ENCODE measurements around the gene CAMK4. TPM values are rescaled to one million over a fixed set of nuclear protein-coding genes. Genes with fewer than 3 reads are reported as not detected.

Gene CAMK4
- total RNA-seq, 1 donor from 2014 or later = 0.72 TPM

DNA sequence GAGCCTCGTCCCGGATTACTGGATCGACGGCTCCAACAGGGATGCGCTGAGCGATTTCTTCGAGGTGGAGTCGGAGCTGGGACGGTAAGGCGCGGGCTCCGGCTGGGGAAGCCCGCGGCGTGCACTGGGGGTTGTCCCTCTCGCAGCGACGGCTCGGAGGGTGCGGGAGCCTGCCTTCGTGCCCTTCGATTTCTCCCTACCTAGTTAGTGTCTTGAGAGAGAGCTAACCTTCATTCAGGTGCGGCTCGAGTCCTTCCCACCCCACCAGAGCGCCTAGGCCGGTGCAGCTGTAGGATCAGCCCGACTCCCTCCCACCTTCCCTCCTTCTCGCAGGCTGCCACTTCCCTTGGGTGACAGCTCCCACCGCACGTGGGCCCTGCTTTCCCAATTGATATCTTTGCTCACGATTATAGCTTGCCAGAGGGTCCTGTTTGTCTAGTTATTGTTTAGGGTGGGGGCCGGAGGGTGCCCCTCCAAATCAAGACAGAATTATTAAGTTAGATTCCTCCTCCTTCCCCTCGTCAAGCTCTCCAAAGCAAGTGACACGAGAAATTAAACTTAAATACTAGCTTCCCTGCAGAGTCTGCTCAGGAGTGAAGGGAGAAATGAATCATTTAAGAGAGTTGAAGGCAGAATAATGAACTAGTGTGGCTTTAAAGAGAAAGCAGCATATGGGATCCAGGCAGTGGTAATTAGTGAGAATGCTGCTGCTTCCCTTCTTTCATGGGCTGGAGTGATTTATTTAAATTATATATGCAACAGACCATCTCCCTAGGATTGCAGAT is 569 bp downstream of the CAMK4 start:
- peak overlapping the region; percentile 66 for H3K4me3 Mint-ChIP-seq (ENCODE audit: unreplicated experiment)
- H3K27ac Mint-ChIP-seq (ENCODE audit: unreplicated experiment) = no peak overlapping the region
- H3K36me3 Mint-ChIP-seq (ENCODE audit: low read depth) = peaks cover 3% of the 10 kb centered on the region
- H3K9me3 Mint-ChIP-seq (ENCODE audit: low read depth) = peaks cover 1% of the 10 kb centered on the region
- DNase-seq (ENCODE audit: low spot score) = peak; percentile 69
- H3K27me3 Mint-ChIP-seq (ENCODE audit: low read depth) = peaks cover 28% of the 10 kb centered on the region
- TF ChIP-seq, protein P1, sequence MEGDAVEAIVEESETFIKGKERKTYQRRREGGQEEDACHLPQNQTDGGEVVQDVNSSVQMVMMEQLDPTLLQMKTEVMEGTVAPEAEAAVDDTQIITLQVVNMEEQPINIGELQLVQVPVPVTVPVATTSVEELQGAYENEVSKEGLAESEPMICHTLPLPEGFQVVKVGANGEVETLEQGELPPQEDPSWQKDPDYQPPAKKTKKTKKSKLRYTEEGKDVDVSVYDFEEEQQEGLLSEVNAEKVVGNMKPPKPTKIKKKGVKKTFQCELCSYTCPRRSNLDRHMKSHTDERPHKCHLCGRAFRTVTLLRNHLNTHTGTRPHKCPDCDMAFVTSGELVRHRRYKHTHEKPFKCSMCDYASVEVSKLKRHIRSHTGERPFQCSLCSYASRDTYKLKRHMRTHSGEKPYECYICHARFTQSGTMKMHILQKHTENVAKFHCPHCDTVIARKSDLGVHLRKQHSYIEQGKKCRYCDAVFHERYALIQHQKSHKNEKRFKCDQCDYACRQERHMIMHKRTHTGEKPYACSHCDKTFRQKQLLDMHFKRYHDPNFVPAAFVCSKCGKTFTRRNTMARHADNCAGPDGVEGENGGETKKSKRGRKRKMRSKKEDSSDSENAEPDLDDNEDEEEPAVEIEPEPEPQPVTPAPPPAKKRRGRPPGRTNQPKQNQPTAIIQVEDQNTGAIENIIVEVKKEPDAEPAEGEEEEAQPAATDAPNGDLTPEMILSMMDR (IDR thresholded peaks at IDR 0.05) = no peak
- peaks cover 16% of the 10 kb centered on the region for H3K4me1 Mint-ChIP-seq (ENCODE audit: low read depth)

DNA sequence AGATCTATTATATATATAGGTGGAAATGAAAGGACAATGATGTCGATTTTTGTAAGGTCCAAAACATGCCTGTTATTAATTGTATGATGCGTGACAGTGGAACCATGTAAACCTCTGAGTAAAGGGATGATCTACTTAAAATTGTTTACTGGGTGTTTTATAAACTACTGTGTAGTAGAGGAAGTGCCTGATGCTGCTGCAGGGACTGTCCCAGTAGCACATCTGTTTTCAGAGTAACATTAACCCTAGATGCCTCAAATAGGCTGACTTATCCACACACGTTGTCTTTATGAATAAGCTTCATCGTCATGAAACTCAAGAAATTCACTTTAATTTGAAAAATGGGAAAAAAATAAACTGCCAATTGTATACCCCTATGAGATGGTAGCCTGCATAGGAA is 1.7 kb downstream of the CAMK4 start:
- no peak overlapping the region for H3K4me3 Mint-ChIP-seq (ENCODE audit: unreplicated experiment)
- H3K9me3 Mint-ChIP-seq (ENCODE audit: low read depth) = no peaks in the 10 kb centered on the region
- DNase-seq (ENCODE audit: low spot score) = no peak
- TF ChIP-seq, protein P1 (IDR thresholded peaks at IDR 0.05) = no peak
- H3K27me3 Mint-ChIP-seq (ENCODE audit: low read depth) = peaks cover 25% of the 10 kb centered on the region
- no peaks in the 10 kb centered on the region for H3K36me3 Mint-ChIP-seq (ENCODE audit: low read depth)
- H3K27ac Mint-ChIP-seq (ENCODE audit: unreplicated experiment) = no peak overlapping the region
- peaks cover 16% of the 10 kb centered on the region for H3K4me1 Mint-ChIP-seq (ENCODE audit: low read depth)

- TF ChIP-seq, protein P1 (IDR thresholded peaks at IDR 0.05) = no peak
- H3K27ac Mint-ChIP-seq (ENCODE audit: unreplicated experiment) = no peak overlapping the region
- H3K36me3 Mint-ChIP-seq (ENCODE audit: low read depth) = no peaks in the 10 kb centered on the region
- DNase-seq (ENCODE audit: low spot score) = no peak
- H3K9me3 Mint-ChIP-seq (ENCODE audit: low read depth) = no peaks in the 10 kb centered on the region
- peaks cover 26% of the 10 kb centered on the region for H3K27me3 Mint-ChIP-seq (ENCODE audit: low read depth)
- peaks cover 16% of the 10 kb centered on the region for H3K4me1 Mint-ChIP-seq (ENCODE audit: low read depth)
- H3K4me3 Mint-ChIP-seq (ENCODE audit: unreplicated experiment) = no peak overlapping the region
Observed at GRCh38 chr5:111226556-111226955, 2.4 kb downstream of the CAMK4 start.

DNA sequence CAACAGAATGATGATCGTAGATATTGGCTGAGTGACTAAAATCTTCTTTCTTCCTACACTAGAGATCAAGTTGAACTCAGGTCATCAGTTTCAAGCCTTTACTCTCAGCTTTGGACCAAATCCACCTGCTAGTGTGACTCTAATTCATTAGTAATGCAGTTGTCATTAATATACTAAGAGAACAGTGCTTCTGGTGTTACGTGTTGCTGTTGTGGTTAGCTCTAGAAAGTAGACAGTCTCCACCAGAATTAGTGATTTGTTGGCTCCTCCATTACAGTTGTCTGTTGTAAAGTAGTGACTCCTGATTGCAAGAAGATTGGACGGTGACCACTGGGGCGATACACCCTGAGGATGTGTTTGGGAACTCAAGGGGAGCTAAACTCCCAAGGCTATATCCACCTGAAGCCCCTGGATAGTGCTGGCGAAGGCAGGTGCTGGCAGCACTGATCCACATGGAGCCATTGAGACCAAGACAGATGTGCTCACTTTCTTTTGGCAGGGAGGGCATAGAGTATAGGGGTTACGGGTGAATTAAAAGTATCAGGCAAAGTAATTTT is 3.1 kb downstream of the CAMK4 start:
- no peaks in the 10 kb centered on the region for H3K36me3 Mint-ChIP-seq (ENCODE audit: low read depth)
- DNase-seq (ENCODE audit: low spot score) = no peak
- peaks cover 27% of the 10 kb centered on the region for H3K27me3 Mint-ChIP-seq (ENCODE audit: low read depth)
- TF ChIP-seq, protein P1 (IDR thresholded peaks at IDR 0.05) = no peak
- H3K9me3 Mint-ChIP-seq (ENCODE audit: low read depth) = no peaks in the 10 kb centered on the region
- peaks cover 16% of the 10 kb centered on the region for H3K4me1 Mint-ChIP-seq (ENCODE audit: low read depth)
- H3K27ac Mint-ChIP-seq (ENCODE audit: unreplicated experiment) = no peak overlapping the region
- H3K4me3 Mint-ChIP-seq (ENCODE audit: unreplicated experiment) = no peak overlapping the region

DNA sequence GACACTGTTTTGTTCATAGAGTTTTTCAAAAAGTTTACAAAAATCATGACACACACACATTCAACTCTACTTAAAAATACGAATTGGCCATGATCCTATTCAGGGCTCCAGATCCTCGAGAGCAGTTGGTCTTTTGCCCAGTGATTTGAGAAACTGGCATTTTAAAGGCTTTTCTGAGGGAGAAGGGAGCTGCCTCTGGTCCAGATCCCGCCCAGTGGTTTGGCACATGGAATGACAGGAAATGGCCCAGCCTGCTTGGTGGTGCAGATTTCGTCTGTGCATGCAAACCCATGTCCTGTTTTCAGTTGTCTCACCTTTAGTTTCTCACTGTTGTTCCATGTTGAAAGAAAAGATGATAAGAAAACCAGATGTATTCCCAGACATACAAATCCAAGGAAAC is 3.6 kb downstream of the CAMK4 start:
- Mint-ChIP-seq H3K36me3 (ENCODE audit: low read depth) (no peaks in the 10 kb centered on the region), H3K4me1 (ENCODE audit: low read depth) (peaks cover 16% of the 10 kb centered on the region), H3K27ac (ENCODE audit: unreplicated experiment) (no peak overlapping the region), H3K27me3 (ENCODE audit: low read depth) (peaks cover 27% of the 10 kb centered on the region), H3K4me3 (ENCODE audit: unreplicated experiment) (no peak overlapping the region), H3K9me3 (ENCODE audit: low read depth) (no peaks in the 10 kb centered on the region)
- DNase-seq (ENCODE audit: low spot score) = no peak
- TF ChIP-seq, protein P1 (IDR thresholded peaks at IDR 0.05) = no peak

All from chondrocyte (in vitro differentiated cells).